Progenitor cell of endocrine pancreas (in vitro differentiated cells): ENCODE data around the gene VILL. TPM values are rescaled to one million over a fixed set of nuclear protein-coding genes. Genes with fewer than 3 reads are reported as not detected.
A peak's percentile ranks its signal among the peaks of the same experiment; 100 is the strongest.

Source experiments
- DNase-seq: peaks from one replicate; pipeline ENCODE4 v3.0.0; 2021; ENCODE audit warnings: low spot score; ENCODE audit not compliant: unreplicated experiment
- H3K27ac Mint-ChIP-seq: 2 replicates; pipeline ENCODE4 v1.8.0; 2021; ENCODE audit warnings: mild to moderate bottlenecking, moderate library complexity, mixed read lengths
- H3K27me3 Mint-ChIP-seq: 2 replicates; pipeline ENCODE4 v1.8.0; 2021; ENCODE audit warnings: mixed read lengths
- H3K36me3 Mint-ChIP-seq: 2 replicates; pipeline ENCODE4 v1.8.0; 2022; ENCODE audit warnings: mixed read lengths; ENCODE audit not compliant: insufficient read depth
- H3K4me1 Mint-ChIP-seq: 2 replicates; pipeline ENCODE4 v1.8.0; 2021; ENCODE audit warnings: low read depth, mixed read lengths
- H3K4me3 Mint-ChIP-seq: 2 replicates; pipeline ENCODE4 v1.8.0; 2021; ENCODE audit warnings: low read depth, mild to moderate bottlenecking, moderate library complexity, mixed read lengths
- H3K9me3 Mint-ChIP-seq: 2 replicates; pipeline ENCODE4 v1.8.0; 2021; ENCODE audit warnings: low read depth, mixed read lengths
- total RNA-seq: library from RNA; stranded (reverse); gene quantifications from 2 replicates; pipeline ENCODE4 v1.2.1, GENCODE V29; 2021
- TF ChIP-seq, protein P1 (sequence below): fragments of 200-600 bp; sonication (generic); IDR thresholded peaks from one replicate; pipeline ENCODE4 v1.5.0; 2021; ENCODE audit warnings: antibody characterized with exemption, mild to moderate bottlenecking; ENCODE audit not compliant: unreplicated experiment

VILL gene
- total RNA-seq, 1 donor from 2014 or later = 6.8 TPM

GRCh38 chr3:38005076-38006020 lies 14.8 kb downstream of the VILL start:
- Mint-ChIP-seq H3K9me3 (no peaks in the 10 kb centered on the region), H3K4me1 (peaks cover 20% of the 10 kb centered on the region), H3K4me3 (no peak overlapping the region), H3K27me3 (no peaks in the 10 kb centered on the region), H3K27ac (peak overlapping the region; percentile 91), H3K36me3 (peaks cover 2% of the 10 kb centered on the region)
- TF ChIP-seq, protein P1, sequence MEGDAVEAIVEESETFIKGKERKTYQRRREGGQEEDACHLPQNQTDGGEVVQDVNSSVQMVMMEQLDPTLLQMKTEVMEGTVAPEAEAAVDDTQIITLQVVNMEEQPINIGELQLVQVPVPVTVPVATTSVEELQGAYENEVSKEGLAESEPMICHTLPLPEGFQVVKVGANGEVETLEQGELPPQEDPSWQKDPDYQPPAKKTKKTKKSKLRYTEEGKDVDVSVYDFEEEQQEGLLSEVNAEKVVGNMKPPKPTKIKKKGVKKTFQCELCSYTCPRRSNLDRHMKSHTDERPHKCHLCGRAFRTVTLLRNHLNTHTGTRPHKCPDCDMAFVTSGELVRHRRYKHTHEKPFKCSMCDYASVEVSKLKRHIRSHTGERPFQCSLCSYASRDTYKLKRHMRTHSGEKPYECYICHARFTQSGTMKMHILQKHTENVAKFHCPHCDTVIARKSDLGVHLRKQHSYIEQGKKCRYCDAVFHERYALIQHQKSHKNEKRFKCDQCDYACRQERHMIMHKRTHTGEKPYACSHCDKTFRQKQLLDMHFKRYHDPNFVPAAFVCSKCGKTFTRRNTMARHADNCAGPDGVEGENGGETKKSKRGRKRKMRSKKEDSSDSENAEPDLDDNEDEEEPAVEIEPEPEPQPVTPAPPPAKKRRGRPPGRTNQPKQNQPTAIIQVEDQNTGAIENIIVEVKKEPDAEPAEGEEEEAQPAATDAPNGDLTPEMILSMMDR = no peak
- no peak for DNase-seq

DNA sequence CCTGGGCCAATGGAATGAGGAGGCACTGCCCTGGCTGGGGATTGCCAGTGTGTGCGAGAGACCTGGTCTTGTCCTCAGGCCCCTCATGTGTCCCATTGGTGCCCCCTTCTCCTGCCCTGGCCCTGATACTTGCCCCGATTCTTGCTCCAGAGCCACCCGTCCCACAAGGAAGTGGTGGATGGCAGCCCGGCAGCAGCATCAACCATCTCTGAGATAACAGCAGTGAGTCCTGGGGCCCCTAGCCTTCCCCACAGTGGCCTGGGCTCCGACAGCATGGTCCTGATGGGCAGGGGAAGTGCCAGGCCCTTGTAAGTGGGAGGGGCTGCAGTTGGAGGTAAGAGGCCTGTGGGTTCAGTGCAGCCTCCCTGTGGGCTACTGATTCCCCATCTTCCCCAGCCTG lies 15.4 kb downstream of the VILL start:
- Mint-ChIP-seq H3K9me3 (no peaks in the 10 kb centered on the region), H3K27me3 (no peaks in the 10 kb centered on the region), H3K4me3 (no peak overlapping the region), H3K36me3 (peaks cover 2% of the 10 kb centered on the region), H3K27ac (no peak overlapping the region), H3K4me1 (peaks cover 20% of the 10 kb centered on the region)
- TF ChIP-seq, protein P1 = no peak
- no peak for DNase-seq

DNA sequence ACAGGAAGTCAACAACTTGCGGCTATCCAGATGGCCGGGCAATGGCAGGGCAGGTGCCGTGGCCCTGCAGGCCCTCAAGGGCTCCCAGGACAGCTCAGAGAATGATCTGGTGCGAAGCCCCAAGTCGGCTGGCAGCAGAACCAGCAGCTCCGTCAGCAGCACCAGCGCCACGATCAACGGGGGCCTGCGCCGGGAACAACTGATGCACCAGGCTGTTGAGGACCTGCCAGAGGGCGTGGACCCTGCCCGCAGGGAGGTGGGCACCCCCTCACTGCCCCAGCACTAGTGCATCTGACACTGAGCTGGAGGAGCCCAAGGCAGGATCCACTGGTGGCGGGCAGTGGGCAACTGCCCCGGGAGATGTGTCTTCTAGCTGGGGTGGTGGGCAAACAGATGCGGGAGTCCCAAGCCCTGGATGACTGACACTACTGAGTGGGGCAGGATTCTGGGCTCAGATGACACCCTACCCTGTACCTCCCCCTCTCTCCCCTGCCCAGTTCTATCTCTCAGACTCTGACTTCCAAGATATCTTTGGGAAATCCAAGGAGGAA lies 15.9 kb downstream of the VILL start:
- DNase-seq = no peak
- H3K4me3 Mint-ChIP-seq = no peak overlapping the region
- H3K36me3 Mint-ChIP-seq = peaks cover 3% of the 10 kb centered on the region
- TF ChIP-seq, protein P1 = no peak
- no peak overlapping the region for H3K27ac Mint-ChIP-seq
- peaks cover 20% of the 10 kb centered on the region for H3K4me1 Mint-ChIP-seq
- no peaks in the 10 kb centered on the region for H3K9me3 Mint-ChIP-seq
- no peaks in the 10 kb centered on the region for H3K27me3 Mint-ChIP-seq

DNA sequence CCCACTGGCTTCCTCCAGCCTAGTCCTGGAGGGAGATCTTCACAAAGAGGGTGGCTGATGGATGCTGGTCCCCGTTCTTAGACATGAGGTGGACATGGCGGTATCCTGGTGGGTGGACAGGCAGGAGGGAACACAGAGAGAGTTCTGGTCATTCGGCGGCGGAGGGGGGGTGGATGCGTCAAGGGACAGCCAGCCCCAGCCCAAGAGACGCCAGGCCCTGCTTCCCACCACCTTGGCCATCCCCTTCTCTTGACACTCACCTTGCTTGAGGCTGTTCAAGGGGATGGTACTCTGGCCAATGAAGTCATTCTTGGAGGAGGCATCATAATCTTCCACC lies 17.1 kb downstream of the VILL start:
- DNase-seq = no peak
- no peaks in the 10 kb centered on the region for H3K27me3 Mint-ChIP-seq
- peaks cover 23% of the 10 kb centered on the region for H3K4me1 Mint-ChIP-seq
- no peak overlapping the region for H3K4me3 Mint-ChIP-seq
- H3K27ac Mint-ChIP-seq = no peak overlapping the region
- TF ChIP-seq, protein P1 = no peak
- H3K9me3 Mint-ChIP-seq = no peaks in the 10 kb centered on the region
- H3K36me3 Mint-ChIP-seq = peaks cover 3% of the 10 kb centered on the region

DNA sequence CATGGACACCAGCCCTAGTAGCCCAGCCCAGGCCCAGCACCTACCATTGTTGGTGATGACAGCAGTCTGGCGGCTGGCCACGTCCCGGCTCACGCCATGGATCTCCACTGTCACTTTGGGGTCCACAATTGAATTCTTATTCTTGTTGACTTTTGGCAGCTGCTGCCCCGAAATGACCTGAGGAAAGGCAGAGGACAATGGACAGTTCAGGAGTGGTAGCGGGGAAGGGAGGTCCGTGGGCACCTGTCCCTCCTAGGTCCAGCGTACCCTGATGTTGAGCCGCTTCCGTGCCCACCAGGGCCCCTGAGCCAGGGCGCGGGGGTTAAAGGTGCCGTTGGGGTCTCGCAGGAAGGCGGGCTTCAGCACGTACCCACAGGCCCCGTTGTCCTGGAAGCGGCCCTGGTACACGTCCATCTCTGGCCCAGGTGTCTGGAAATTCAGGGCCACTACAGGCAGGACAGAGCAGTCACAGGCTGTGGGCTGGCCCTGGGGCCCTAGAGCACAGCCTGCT lies 17.7 kb downstream of the VILL start:
- TF ChIP-seq, protein P1 = no peak
- H3K4me3 Mint-ChIP-seq = no peak overlapping the region

More for the DNA sequence above, 17.7 kb downstream of the VILL start:
- no peaks in the 10 kb centered on the region for H3K9me3 Mint-ChIP-seq
- peak overlapping the region; percentile 29 for H3K27ac Mint-ChIP-seq
- no peaks in the 10 kb centered on the region for H3K27me3 Mint-ChIP-seq
- H3K4me1 Mint-ChIP-seq = peaks cover 23% of the 10 kb centered on the region
- peaks cover 3% of the 10 kb centered on the region for H3K36me3 Mint-ChIP-seq
- DNase-seq = no peak
